ENCODE data around the gene P2RY6. TPM values are rescaled to one million over a fixed set of nuclear protein-coding genes. Genes with fewer than 3 reads are reported as not detected.

The P2RY6 gene
- total RNA-seq, 2 donors from 2014 or later = 0.31 to 0.37 TPM

- H3K9ac ChIP-seq (ENCODE audit: extremely low read depth, low read length, poor library complexity, severe bottlenecking) = no peak overlapping the region
- Mint-ChIP-seq H3K27ac (no peak overlapping the region), H3K36me3 (ENCODE audit: low read depth) (peaks cover 4% of the 10 kb centered on the region), H3K4me3 (no peak overlapping the region), H3K4me1 (peaks cover 12% of the 10 kb centered on the region), H3K27me3 (ENCODE audit: insufficient read depth) (no peaks in the 10 kb centered on the region), H3K9me3 (no peaks in the 10 kb centered on the region)
- H3K27me3 ChIP-seq (ENCODE audit: control insufficient read depth, insufficient read depth, low read length, poor library complexity, severe bottlenecking) = no peaks in the 10 kb centered on the region
- DNase-seq = no peak
- H3K36me3 ChIP-seq (ENCODE audit: control insufficient read depth, insufficient read depth, low read length) = no peaks in the 10 kb centered on the region
- peak overlapping the region; percentile 12 for H3K27ac ChIP-seq (ENCODE audit: low read depth, low read length)
- 82 to 88% methylated on average over 6 to 13 of the region's 13 CpGs for WGBS, 2 experiments (ENCODE audit: insufficient coverage in 1 of 2, insufficient read length in 1 of 2)
- H3K4me1 ChIP-seq (ENCODE audit: control insufficient read depth, insufficient read depth, low read length) = no peaks in the 10 kb centered on the region
- TF ChIP-seq CTCF (conservative IDR thresholded peaks at IDR 0.05) = no peak
- H3K9me3 ChIP-seq (ENCODE audit: control insufficient read depth, low read length) = no peaks in the 10 kb centered on the region
- H3K4me3 ChIP-seq (ENCODE audit: low read length) = no peak overlapping the region
Measured at GRCh38 chr11:73325036-73325981, 53.2 kb downstream of the P2RY6 start.

DNA sequence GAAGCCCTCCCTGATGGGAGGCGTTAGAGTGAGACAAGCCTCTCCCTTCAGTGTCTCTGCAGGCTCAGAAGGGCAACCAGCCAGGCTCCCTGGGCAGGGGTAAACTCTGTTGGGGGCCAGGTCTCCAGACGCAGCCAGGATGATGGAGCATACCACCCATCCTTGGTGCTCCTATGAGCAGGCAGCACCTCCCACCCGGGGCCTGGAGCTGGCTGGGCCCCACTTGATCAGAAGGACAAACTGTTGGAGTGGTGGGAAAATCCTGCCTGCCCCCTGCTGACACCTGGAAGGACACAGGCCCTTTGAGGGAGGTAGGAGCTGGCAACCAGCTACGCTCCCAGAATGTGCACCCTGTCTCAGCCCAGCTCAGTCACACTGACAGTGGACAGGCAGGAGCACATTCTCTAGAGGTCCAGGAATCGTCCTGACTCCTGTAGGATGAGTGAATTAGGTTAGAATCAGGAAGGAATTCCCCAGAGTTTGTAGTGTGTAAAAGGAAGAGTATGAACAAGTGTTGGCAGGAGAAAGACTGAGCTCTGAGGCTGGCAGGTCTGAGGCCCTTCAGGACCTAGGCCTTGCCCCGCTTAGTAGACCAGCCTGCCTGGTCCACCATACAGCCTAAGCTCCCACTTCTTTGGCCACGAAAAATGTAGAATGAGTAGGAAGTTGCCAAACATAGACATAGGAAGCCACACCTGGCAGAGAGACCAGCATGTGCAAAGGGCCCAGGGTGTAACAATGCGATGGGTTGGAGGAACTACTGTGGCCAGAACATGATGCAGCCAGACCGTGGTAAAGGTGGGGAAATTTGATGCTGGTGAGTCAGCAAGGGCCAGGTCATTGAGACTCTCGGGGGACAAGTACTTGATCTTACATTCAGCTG, 55.0 kb downstream of the P2RY6 start:
- Histone ChIP-seq H3K4me1 (ENCODE audit: control insufficient read depth, insufficient read depth, low read length) (peaks cover 8% of the 10 kb centered on the region), H3K27ac (ENCODE audit: low read depth, low read length) (no peak overlapping the region), H3K9ac (ENCODE audit: extremely low read depth, low read length, poor library complexity, severe bottlenecking) (no peak overlapping the region), H3K9me3 (ENCODE audit: control insufficient read depth, low read length) (no peaks in the 10 kb centered on the region), H3K36me3 (ENCODE audit: control insufficient read depth, insufficient read depth, low read length) (no peaks in the 10 kb centered on the region), H3K4me3 (ENCODE audit: low read length) (no peak overlapping the region), H3K27me3 (ENCODE audit: control insufficient read depth, insufficient read depth, low read length, poor library complexity, severe bottlenecking) (no peaks in the 10 kb centered on the region)
- H3K27ac Mint-ChIP-seq = no peak overlapping the region
- H3K4me3 Mint-ChIP-seq = no peak overlapping the region
- 89 to 92% methylated on average over 10 of the region's 10 CpGs for WGBS, 2 experiments (ENCODE audit: insufficient coverage in 1 of 2, insufficient read length in 1 of 2)
- H3K4me1 Mint-ChIP-seq = peaks cover 22% of the 10 kb centered on the region
- no peak for DNase-seq
- H3K36me3 Mint-ChIP-seq (ENCODE audit: low read depth) = peaks cover 4% of the 10 kb centered on the region
- TF ChIP-seq CTCF (conservative IDR thresholded peaks at IDR 0.05) = no peak
- no peaks in the 10 kb centered on the region for H3K27me3 Mint-ChIP-seq (ENCODE audit: insufficient read depth)
- H3K9me3 Mint-ChIP-seq = no peaks in the 10 kb centered on the region

GRCh38 chr11:73327812-73328364, 55.8 kb downstream of the P2RY6 start:
- Histone ChIP-seq H3K27me3 (ENCODE audit: control insufficient read depth, insufficient read depth, low read length, poor library complexity, severe bottlenecking) (no peaks in the 10 kb centered on the region), H3K4me1 (ENCODE audit: control insufficient read depth, insufficient read depth, low read length) (peaks cover 8% of the 10 kb centered on the region), H3K36me3 (ENCODE audit: control insufficient read depth, insufficient read depth, low read length) (no peaks in the 10 kb centered on the region), H3K27ac (ENCODE audit: low read depth, low read length) (no peak overlapping the region), H3K9me3 (ENCODE audit: control insufficient read depth, low read length) (no peaks in the 10 kb centered on the region), H3K9ac (ENCODE audit: extremely low read depth, low read length, poor library complexity, severe bottlenecking) (no peak overlapping the region), H3K4me3 (ENCODE audit: low read length) (no peak overlapping the region)
- peaks cover 4% of the 10 kb centered on the region for H3K36me3 Mint-ChIP-seq (ENCODE audit: low read depth)
- H3K4me3 Mint-ChIP-seq = no peak overlapping the region
- TF ChIP-seq CTCF (conservative IDR thresholded peaks at IDR 0.05) = no peak
- peaks cover 25% of the 10 kb centered on the region for H3K4me1 Mint-ChIP-seq
- H3K27me3 Mint-ChIP-seq (ENCODE audit: insufficient read depth) = peaks cover 2% of the 10 kb centered on the region
- H3K9me3 Mint-ChIP-seq = no peaks in the 10 kb centered on the region
- DNase-seq = no peak
- H3K27ac Mint-ChIP-seq = no peak overlapping the region
- 72 to 75% methylated on average over 3 to 4 of the region's 4 CpGs for WGBS, 2 experiments (ENCODE audit: insufficient coverage in 1 of 2, insufficient read length in 1 of 2)
